ENCODE results near the gene NAA50. TPM values are rescaled to one million over a fixed set of nuclear protein-coding genes. Genes with fewer than 3 reads are reported as not detected.
A peak's percentile ranks its signal among the peaks of the same experiment; 100 is the strongest.

The NAA50 gene
- total and polyA plus RNA-seq, 2 experiments from 2014 or later = 103 to 260 TPM

GRCh38 chr3:113744941-113745755 lies 901 bp downstream of the NAA50 start:
- H3K4me3 ChIP-seq = peak overlapping the region; percentile 80
- peaks cover 81% of the 10 kb centered on the region for H3K79me2 ChIP-seq (replicated peaks; ENCODE audit: insufficient read depth)
- H3F3A ChIP-seq (replicated peaks; ENCODE audit: low read depth) = no peaks in the 10 kb centered on the region
- H3K9me3 Mint-ChIP-seq = peaks cover 2% of the 10 kb centered on the region; the same call in 2 of the 3 replicates
- ATAC-seq = peak; percentile 78
- H3K36me3 ChIP-seq (ENCODE audit: insufficient read depth) = no peaks in the 10 kb centered on the region
- 0 out of 2 replicates have a peak, but pooled peaks have one; percentile 17 for TF ChIP-seq POLR2AphosphoS5 (IDR thresholded peaks at IDR 0.05; ENCODE audit: low read depth)
- TF ChIP-seq ZNF114 (CRISPR knock-in tag; IDR thresholded peaks at IDR 0.05) = no peak
- no peak for TF ChIP-seq STAT1 (IDR thresholded peaks at IDR 0.05; ENCODE audit: unreplicated experiment)
- TF ChIP-seq CTCF (conservative IDR thresholded peaks at IDR 0.05; ENCODE audit: low read depth in 2 of 2) = peak; percentile 60 to 84
- TF ChIP-seq EZH2phosphoT487 (IDR thresholded peaks at IDR 0.05; ENCODE audit: unreplicated experiment) = no peak
- TF ChIP-seq CREB1 (CRISPR knock-in tag; IDR thresholded peaks at IDR 0.05; ENCODE audit: low read depth) = no peak
- TF ChIP-seq EZH2 (IDR thresholded peaks at IDR 0.05; ENCODE audit: low read depth, unreplicated experiment) = no peak
- TF ChIP-seq ZNF331 (CRISPR knock-in tag; IDR thresholded peaks at IDR 0.05; ENCODE audit: low read depth) = no peak
- TF ChIP-seq, protein P1, sequence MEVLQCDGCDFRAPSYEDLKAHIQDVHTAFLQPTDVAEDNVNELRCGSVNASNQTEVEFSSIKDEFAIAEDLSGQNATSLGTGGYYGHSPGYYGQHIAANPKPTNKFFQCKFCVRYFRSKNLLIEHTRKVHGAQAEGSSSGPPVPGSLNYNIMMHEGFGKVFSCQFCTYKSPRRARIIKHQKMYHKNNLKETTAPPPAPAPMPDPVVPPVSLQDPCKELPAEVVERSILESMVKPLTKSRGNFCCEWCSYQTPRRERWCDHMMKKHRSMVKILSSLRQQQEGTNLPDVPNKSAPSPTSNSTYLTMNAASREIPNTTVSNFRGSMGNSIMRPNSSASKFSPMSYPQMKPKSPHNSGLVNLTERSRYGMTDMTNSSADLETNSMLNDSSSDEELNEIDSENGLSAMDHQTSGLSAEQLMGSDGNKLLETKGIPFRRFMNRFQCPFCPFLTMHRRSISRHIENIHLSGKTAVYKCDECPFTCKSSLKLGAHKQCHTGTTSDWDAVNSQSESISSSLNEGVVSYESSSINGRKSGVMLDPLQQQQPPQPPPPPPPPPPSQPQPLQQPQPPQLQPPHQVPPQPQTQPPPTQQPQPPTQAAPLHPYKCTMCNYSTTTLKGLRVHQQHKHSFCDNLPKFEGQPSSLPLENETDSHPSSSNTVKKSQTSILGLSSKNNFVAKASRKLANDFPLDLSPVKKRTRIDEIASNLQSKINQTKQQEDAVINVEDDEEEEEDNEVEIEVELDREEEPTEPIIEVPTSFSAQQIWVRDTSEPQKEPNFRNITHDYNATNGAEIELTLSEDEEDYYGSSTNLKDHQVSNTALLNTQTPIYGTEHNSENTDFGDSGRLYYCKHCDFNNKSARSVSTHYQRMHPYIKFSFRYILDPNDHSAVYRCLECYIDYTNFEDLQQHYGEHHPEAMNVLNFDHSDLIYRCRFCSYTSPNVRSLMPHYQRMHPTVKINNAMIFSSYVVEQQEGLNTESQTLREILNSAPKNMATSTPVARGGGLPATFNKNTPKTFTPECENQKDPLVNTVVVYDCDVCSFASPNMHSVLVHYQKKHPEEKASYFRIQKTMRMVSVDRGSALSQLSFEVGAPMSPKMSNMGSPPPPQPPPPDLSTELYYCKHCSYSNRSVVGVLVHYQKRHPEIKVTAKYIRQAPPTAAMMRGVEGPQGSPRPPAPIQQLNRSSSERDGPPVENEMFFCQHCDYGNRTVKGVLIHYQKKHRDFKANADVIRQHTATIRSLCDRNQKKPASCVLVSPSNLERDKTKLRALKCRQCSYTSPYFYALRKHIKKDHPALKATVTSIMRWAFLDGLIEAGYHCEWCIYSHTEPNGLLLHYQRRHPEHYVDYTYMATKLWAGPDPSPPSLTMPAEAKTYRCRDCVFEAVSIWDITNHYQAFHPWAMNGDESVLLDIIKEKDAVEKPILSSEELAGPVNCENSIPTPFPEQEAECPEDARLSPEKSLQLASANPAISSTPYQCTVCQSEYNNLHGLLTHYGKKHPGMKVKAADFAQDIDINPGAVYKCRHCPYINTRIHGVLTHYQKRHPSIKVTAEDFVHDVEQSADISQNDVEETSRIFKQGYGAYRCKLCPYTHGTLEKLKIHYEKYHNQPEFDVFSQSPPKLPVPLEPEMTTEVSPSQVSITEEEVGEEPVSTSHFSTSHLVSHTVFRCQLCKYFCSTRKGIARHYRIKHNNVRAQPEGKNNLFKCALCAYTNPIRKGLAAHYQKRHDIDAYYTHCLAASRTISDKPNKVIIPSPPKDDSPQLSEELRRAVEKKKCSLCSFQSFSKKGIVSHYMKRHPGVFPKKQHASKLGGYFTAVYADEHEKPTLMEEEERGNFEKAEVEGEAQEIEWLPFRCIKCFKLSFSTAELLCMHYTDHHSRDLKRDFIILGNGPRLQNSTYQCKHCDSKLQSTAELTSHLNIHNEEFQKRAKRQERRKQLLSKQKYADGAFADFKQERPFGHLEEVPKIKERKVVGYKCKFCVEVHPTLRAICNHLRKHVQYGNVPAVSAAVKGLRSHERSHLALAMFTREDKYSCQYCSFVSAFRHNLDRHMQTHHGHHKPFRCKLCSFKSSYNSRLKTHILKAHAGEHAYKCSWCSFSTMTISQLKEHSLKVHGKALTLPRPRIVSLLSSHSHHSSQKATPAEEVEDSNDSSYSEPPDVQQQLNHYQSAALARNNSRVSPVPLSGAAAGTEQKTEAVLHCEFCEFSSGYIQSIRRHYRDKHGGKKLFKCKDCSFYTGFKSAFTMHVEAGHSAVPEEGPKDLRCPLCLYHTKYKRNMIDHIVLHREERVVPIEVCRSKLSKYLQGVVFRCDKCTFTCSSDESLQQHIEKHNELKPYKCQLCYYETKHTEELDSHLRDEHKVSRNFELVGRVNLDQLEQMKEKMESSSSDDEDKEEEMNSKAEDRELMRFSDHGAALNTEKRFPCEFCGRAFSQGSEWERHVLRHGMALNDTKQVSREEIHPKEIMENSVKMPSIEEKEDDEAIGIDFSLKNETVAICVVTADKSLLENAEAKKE (CRISPR knock-in tag; IDR thresholded peaks at IDR 0.05) = no peak
- TF ChIP-seq ETS1 (IDR thresholded peaks at IDR 0.05) = no peak
- no peak for TF ChIP-seq REST (IDR thresholded peaks at IDR 0.05; ENCODE audit: unreplicated experiment)
- no peak for TF ChIP-seq JUNB (IDR thresholded peaks at IDR 0.05; ENCODE audit: unreplicated experiment)
- peak overlapping the region; percentile 81 for H3K4me2 ChIP-seq
- H3K4me3 Mint-ChIP-seq = peak overlapping the region; percentile 100
- peak; percentile 93 for DNase-seq (ENCODE audit: low spot score)
- peaks cover 18% of the 10 kb centered on the region for H3K27me3 Mint-ChIP-seq (ENCODE audit: insufficient read depth, low read depth, poor library complexity)
- peaks cover 28% of the 10 kb centered on the region for H3K4me1 ChIP-seq (ENCODE audit: insufficient read depth)
- H3K27me3 ChIP-seq (ENCODE audit: insufficient read depth) = no peaks in the 10 kb centered on the region
- H3K4me1 Mint-ChIP-seq = peaks cover 48% of the 10 kb centered on the region
- peaks cover 41% of the 10 kb centered on the region for H4K20me1 ChIP-seq (replicated peaks; ENCODE audit: insufficient read depth)
- no peaks in the 10 kb centered on the region for H3K9me2 ChIP-seq (ENCODE audit: insufficient read depth)
- H3K27ac ChIP-seq (ENCODE audit: low read depth) = peak overlapping the region; percentile 100
- peak overlapping the region; percentile 100 for H3K27ac Mint-ChIP-seq
- H2AFZ ChIP-seq = no peak overlapping the region
- H3K36me3 Mint-ChIP-seq (ENCODE audit: low read depth) = peaks cover 14% of the 10 kb centered on the region

Data from GM23338 (cell line).